ENCODE measurements around the gene CHST12. TPM values are rescaled to one million over a fixed set of nuclear protein-coding genes. Genes with fewer than 3 reads are reported as not detected.
A peak's percentile ranks its signal among the peaks of the same experiment; 100 is the strongest.

Gene CHST12
- total RNA-seq, 1 donor from 2014 or later: 15.3 TPM

GRCh38 chr7:2478800-2479199, 75.4 kb downstream of the CHST12 start:
- DNase-seq: no peak
- no peak overlapping the region for H3K27ac ChIP-seq (replicated peaks)
- H3K4me3 ChIP-seq: peak overlapping the region; percentile 21
- intact Hi-C loops (cut with micrococcal nuclease): no loop called here
- H3K36me3 ChIP-seq: no peaks in the 10 kb centered on the region
- H3K27me3 ChIP-seq (ENCODE audit: low read depth): peaks cover 46% of the 10 kb centered on the region
- TF ChIP-seq, protein P1, sequence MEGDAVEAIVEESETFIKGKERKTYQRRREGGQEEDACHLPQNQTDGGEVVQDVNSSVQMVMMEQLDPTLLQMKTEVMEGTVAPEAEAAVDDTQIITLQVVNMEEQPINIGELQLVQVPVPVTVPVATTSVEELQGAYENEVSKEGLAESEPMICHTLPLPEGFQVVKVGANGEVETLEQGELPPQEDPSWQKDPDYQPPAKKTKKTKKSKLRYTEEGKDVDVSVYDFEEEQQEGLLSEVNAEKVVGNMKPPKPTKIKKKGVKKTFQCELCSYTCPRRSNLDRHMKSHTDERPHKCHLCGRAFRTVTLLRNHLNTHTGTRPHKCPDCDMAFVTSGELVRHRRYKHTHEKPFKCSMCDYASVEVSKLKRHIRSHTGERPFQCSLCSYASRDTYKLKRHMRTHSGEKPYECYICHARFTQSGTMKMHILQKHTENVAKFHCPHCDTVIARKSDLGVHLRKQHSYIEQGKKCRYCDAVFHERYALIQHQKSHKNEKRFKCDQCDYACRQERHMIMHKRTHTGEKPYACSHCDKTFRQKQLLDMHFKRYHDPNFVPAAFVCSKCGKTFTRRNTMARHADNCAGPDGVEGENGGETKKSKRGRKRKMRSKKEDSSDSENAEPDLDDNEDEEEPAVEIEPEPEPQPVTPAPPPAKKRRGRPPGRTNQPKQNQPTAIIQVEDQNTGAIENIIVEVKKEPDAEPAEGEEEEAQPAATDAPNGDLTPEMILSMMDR (IDR thresholded peaks at IDR 0.05; ENCODE audit: borderline replicate concordance): no peak
- peaks cover 38% of the 10 kb centered on the region for H3K4me1 ChIP-seq
- H3K9me3 ChIP-seq (replicated peaks): peaks cover 9% of the 10 kb centered on the region

DNA sequence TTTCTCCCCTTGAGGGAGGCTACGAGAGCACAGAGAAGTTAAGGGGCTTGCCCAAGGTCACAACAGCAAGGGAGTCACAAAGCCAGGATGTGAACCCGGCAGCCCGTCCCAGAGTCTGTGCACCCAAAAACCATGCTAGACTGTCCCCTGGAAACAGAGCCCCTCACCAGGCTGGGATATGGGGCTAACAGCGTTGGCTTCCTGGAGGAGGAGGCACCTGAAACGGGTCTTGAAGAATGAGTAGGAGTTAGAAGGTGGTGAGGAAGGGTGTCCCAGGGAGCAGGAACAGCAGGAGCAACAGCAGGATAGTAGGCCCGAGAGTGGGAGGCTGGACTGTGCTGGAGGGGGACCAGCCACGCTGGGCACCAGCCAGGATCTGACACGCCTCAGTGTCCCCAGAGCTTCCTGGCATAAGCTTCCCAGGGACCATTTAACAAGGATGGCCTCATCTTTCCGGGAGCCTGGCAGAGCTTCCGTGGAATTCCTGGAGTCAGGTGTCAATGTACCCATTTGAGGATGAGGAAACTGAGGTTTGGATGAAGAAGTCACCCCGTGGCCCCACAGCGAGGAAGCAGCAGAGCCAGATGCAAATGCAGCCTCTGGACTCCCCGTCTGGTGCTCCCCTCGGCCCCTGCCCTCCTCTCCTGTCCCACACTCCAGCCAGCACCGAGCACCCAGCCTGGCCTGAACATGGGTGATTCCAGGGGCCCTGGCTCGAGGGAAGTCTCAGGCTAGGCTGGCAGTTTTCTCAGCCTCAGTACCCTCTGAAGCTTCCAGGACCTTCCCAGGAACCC, 76.1 kb downstream of the CHST12 start:
- peaks cover 41% of the 10 kb centered on the region for H3K4me1 ChIP-seq
- TF ChIP-seq, protein P1 (IDR thresholded peaks at IDR 0.05; ENCODE audit: borderline replicate concordance): no peak
- intact Hi-C loops (cut with micrococcal nuclease): no loop called here
- DNase-seq: no peak
- peaks cover 46% of the 10 kb centered on the region for H3K27me3 ChIP-seq (ENCODE audit: low read depth)
- no peaks in the 10 kb centered on the region for H3K36me3 ChIP-seq
- H3K27ac ChIP-seq (replicated peaks): no peak overlapping the region
- H3K4me3 ChIP-seq: no peak overlapping the region
- peaks cover 9% of the 10 kb centered on the region for H3K9me3 ChIP-seq (replicated peaks)

GRCh38 chr7:2480070-2480408, 76.6 kb downstream of the CHST12 start:
- TF ChIP-seq, protein P1 (IDR thresholded peaks at IDR 0.05; ENCODE audit: borderline replicate concordance): no peak
- Histone ChIP-seq H3K27ac (replicated peaks) (no peak overlapping the region), H3K27me3 (ENCODE audit: low read depth) (peaks cover 46% of the 10 kb centered on the region), H3K4me3 (no peak overlapping the region), H3K4me1 (peaks cover 41% of the 10 kb centered on the region), H3K36me3 (no peaks in the 10 kb centered on the region), H3K9me3 (replicated peaks) (peaks cover 9% of the 10 kb centered on the region)
- no peak for DNase-seq
- intact Hi-C loops (cut with micrococcal nuclease): no loop called here

- no peak for DNase-seq
- no peak overlapping the region for H3K27ac ChIP-seq (replicated peaks)
- H3K27me3 ChIP-seq (ENCODE audit: low read depth): peaks cover 46% of the 10 kb centered on the region
- TF ChIP-seq, protein P1 (IDR thresholded peaks at IDR 0.05; ENCODE audit: borderline replicate concordance): no peak
- peaks cover 9% of the 10 kb centered on the region for H3K9me3 ChIP-seq (replicated peaks)
- peaks cover 41% of the 10 kb centered on the region for H3K4me1 ChIP-seq
- no peaks in the 10 kb centered on the region for H3K36me3 ChIP-seq
- no peak overlapping the region for H3K4me3 ChIP-seq
- intact Hi-C loops (cut with micrococcal nuclease): no loop called here
Observed at GRCh38 chr7:2481195-2481594, 77.8 kb downstream of the CHST12 start.

- no peak overlapping the region for H3K27ac ChIP-seq (replicated peaks)
- H3K9me3 ChIP-seq (replicated peaks): peaks cover 9% of the 10 kb centered on the region
- intact Hi-C loops (cut with micrococcal nuclease): no loop called here
- TF ChIP-seq, protein P1 (IDR thresholded peaks at IDR 0.05; ENCODE audit: borderline replicate concordance): no peak
- H3K27me3 ChIP-seq (ENCODE audit: low read depth): peaks cover 37% of the 10 kb centered on the region
- H3K36me3 ChIP-seq: no peaks in the 10 kb centered on the region
- no peak overlapping the region for H3K4me3 ChIP-seq
- no peak for DNase-seq
- H3K4me1 ChIP-seq: peaks cover 42% of the 10 kb centered on the region
Observed at GRCh38 chr7:2482725-2483451, 79.5 kb downstream of the CHST12 start.

Data from left ventricle myocardium inferior (tissue), 1 donor.